Stimulated activated CD8-positive, alpha-beta memory T cell treated with anti-CD3 and anti-CD28 coated beads, Interleukin-2, amount 100 ng/mL, for 1 hour (primary cell): Measurements from ENCODE around the gene SF3A1.

ENCODE experiments used
- DNase-seq, 2 donors: peaks; one replicate each; pipeline ENCODE4 v3.0.0-alpha.2; 2020; ENCODE audit warnings: low read depth in 2 of 2

Gene SF3A1

DNA sequence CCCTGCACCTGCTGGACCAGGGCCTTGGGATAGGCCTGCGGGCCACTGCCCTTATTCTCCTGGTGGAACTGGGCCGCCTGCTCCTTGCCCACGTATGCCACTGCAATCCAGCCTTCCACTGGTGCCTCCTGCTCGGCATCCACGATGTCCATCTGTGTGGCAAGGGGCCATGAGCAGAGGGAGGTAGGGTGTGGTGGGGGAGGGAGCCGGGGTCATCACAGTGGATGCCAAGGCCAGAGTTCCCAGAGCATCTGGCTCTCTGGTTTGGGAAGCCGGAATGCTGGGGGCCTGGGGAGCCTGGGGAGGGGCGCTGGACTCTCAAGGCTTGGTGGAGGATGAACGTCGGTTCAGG is 29.9 kb upstream of the SF3A1 start:
- no peak for DNase-seq

GRCh38 chr22:30385942-30386341 is 29.2 kb upstream of the SF3A1 start:
- DNase-seq = no peak

DNA sequence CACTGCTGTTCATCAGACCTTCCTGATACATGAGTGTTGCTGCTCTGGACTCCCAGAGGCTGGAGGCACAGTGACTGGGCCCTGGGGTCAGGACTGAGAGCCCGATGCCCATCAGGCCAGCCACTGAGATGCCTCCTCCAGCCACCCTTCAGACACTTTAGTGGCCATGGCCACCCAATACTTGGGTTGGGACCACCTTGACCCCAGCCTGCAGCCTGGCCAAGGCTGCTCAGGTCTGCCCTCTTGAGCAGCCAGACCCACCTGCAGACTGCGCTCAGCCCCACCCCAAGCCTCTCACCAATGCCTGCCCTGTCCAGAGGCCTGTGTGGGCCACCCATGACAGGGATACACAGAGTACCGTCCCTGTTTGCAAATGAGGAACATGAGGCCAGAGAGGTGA is 26.4 kb upstream of the SF3A1 start:
- no peak for DNase-seq

GRCh38 chr22:30382340-30382739 is 25.6 kb upstream of the SF3A1 start:
- DNase-seq = no peak

DNA sequence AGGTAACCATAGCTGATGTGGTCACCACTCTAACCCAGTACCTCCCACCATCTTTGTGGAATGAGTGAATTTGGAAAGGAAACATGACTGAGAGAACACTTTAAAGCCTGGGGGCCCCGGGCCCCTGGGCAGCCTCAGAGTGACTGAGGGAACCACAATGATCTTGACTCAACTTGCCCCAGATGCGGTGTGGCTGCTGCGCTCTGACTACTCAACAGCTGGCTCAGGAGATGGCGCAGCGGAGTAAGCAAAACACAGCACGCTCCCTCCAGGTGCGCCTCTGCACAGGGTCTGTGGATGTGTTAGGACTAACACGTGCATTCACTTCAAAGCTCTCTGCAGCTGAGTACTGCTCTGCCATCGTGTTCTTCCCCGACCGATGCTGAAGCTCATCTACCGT is 24.6 kb upstream of the SF3A1 start:
- DNase-seq = no peak

DNA sequence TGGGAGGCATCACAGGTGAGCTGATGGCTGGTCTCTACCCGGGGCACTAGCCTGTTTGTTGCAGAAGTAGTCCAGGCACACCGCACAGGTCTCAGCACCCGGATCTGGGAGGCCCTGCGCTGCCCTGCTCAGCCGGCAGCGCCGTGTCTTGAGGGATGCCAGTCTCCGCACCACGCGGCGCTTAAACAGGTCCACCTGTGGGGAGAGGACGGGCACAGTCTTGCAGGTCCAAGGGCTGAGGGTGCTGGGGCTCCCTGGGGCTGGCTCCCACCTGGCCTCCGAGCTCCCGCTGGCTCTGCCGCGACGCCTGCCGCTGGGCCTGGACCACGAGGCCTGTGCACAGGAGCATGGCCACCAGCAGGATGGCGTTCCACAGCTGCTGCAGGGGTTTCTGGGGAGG is 23.3 kb upstream of the SF3A1 start:
- DNase-seq = no peak

DNA sequence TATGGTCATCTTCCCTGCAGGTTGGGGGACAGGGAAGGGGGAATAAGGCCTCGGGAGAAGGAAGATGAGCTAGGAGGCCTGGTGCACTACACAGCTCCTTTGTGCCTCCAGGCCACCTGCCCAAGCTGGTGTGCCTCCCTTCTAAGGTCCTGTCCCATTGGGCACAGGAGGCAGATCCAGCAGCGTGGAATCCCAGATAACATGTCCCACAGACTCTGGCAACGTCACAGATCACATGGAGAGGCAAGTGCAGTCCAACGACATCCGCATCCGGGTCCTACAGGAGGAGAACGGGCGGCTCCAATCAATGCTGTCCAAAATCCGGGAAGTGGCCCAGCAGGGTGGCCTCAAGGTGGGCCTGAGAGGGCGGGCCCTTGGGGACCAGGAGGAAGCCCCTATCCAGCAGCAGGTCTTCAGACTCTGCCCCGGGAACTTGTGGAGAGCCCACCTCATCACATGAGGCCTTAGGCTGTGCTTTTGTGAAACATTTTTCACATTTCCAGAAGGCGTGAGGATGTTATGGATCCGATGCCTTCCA is 18.7 kb upstream of the SF3A1 start:
- no peak for DNase-seq

DNA sequence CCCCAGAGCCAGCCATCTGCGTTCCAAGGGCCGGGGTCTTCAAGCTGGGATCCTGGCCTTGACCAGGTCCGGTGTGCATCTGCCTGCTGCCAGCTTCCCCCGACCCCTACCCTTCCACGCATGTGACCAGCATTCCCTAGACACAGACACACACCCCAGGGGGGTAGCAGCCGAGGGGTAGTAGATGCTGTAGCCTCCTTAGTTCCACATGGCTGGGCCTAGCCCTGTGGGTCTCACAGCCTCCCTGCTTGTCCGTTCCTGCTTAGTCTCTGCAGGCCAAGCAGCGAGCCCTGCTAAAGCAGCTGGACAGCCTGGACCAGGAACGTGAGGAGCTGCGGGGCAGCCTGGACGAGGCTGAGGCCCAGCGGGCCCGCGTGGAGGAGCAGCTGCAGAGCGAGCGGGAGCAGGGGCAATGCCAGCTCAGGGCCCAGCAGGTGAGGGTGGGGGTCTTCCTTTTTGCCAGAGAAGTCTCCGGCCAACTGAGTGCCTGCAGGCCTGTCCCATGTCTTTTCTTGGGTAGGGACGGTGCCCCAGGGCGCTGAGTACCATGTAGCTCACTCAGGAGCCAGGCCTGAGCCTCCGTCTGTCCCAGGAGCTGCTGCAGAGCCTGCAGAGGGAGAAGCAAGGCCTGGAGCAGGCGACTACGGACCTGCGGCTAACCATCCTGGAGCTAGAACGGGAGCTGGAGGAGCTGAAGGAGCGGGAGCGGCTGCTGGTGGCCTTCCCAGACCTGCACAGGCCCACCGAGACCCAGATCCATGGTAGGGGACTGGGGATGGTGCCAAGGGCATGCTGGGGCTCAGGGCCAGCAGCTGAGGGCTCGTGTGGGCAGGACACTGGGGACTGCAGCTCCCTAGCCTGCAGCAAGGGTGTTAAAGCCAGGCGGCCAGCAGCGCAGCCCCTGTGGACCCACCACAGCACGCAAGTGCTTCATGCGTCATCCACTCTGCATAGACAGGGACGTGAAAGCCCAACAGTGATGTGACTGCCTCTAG is 16.9 kb upstream of the SF3A1 start:
- DNase-seq = no peak

GRCh38 chr22:30372915-30373314 is 16.2 kb upstream of the SF3A1 start:
- no peak for DNase-seq

DNA sequence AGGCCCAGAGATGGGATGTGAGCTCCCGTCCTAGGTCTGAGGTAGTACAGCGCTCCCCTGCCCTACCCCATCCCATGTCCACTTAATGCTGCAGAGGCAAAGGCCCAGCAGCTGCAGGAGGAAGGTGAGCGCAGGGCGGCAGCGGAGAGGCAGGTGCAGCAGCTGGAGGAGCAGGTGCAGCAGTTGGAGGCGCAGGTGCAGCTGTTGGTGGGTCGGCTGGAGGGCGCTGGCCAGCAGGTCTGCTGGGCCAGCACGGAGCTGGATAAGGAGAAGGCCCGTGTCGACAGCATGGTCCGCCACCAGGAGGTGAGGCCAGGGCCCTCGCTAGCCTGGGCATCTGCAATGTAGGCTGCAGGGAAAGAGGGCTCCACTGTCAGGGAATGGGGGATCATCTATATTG is 15.3 kb upstream of the SF3A1 start:
- DNase-seq = no peak

DNA sequence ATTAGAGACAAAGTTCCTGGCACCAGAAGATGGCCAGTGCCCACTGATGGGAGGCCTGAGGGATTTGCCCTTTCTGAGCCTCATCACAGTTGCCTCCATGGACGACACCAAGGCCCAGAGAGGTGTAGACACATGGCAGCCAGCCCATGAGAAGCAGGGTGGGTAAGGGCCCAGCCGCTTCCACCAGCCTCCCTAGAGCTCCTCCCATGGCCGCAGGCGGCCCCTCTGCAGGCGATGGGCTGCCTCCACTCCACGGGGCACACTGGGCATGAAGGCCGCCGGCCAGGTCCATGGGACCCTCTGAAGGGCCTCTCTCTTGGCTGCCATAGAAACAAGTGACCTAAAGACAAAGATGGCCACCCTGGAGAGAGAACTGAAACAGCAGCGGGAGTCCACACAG is 14.6 kb upstream of the SF3A1 start:
- no peak for DNase-seq

GRCh38 chr22:30370641-30371230 is 14.0 kb upstream of the SF3A1 start:
- no peak for DNase-seq

- no peak for DNase-seq
Measured at GRCh38 chr22:30368420-30368819, 11.7 kb upstream of the SF3A1 start.

GRCh38 chr22:30365891-30366290 is 9.2 kb upstream of the SF3A1 start:
- no peak for DNase-seq

DNA sequence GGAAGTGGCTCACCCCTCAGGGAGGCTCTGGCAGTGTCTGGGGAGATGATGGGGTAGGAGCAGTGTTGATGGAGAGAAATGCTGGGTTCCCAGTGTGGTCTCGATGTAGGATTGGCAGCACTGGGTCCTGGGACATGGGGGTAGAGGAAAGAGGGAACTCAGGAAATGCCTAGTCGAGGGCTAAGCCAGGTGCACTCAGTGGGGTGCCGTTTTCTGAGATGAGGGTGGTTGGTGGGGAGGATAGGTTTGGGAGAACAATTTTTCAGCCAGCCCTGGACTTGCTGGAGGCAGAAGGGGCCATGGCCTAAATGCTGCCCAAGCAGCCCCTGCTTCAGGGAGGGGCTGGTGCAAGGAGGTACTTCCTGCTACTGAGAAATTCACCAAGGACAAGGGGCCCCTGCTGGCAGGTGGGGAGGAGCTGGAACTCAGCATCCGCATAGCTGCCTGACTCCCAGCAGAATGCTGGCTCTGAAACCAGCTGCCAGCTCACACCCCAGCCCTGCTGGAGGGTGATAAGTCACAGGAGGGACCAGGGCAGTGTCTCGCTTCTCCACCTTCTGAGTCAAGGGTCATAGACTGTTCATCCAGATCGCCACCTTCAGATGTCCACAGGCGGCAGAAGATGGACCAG is 6.1 kb upstream of the SF3A1 start:
- DNase-seq = no peak

DNA sequence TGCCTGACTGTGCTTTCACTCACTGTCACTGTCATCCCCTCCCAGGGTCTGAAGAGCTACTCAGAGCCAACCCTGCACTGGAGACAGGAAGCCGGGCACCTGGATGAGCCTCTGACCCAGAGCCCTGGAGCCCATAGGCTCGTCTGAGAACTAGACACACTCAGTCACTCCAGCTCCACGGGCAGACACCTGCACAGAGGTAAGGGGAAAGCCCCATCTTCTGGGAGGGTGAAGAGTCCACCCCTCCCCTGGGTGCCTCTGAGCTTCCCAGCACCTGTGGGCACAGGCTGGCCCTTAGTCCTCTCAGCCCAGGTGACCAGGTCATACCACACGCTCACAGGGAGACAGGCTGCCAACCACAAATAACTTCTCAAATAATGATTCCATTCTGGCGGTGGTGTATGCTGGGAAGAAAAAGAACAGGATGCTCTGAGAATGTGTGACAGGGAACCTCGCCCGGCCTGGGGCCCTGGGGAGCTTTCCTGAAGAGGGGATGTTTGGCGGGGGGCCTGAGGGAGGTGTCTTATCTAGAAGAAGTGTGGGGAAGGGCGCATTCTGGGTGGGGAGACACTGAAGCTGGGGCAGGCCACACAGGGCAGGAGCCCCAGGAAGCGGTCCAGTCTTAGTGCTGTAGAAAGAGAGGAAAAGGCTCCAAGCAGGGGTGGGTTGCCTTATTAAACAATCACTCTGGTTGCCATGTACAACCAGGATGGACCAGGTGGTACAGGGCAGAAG is 5.4 kb upstream of the SF3A1 start:
- no peak for DNase-seq

- DNase-seq = no peak
Measured at GRCh38 chr22:30358541-30358940, 1.8 kb upstream of the SF3A1 start.

- no peak for DNase-seq
Measured at GRCh38 chr22:30357650-30358215, 1.0 kb upstream of the SF3A1 start.

- DNase-seq = no peak
Measured at GRCh38 chr22:30357236-30357570, 509 bp upstream of the SF3A1 start.

DNA sequence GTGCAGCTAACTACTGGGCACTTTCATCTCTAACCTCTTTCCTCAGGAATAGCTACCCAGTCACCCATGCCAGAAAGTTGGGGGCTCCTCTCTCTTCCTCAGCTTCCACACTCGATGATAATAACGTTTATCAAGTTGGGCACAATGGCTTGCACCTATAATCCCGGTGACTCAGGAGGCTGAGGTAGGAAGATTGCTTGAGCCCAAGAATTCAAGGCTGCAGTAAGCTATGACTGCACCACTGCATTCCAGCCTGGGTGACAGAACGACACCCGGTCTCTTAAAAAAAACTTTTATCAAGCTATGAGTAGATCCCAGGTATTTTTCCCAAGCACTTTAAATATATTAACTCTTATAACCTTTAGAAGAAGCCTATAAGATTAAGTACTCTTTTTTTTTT is 2.0 kb downstream of the SF3A1 start:
- DNase-seq = no peak

DNA sequence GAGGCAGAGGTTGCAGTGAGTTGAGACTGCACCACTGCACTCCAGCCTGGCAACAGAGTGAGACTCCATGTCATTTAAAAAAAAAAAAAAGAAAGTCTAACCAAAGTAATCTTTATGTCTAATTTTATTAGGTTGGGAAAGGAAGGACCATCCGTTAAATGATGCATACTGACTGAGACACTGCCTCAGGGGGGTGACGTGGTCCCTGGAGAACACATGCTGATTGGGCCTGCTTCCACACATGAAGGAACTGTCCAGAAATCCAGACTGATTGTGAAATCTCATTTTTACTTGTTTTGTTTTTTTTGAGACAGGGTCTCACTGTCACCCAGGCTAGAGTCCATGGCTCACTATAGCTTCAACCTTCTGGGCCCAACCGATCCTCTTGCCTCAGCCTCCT is 5.5 kb downstream of the SF3A1 start:
- DNase-seq = no peak

- DNase-seq = no peak
Measured at GRCh38 chr22:30348809-30349208, 7.9 kb downstream of the SF3A1 start.
